PC-9 (cell line): ENCODE measurements around the gene ROR2. TPM values are rescaled to one million over a fixed set of nuclear protein-coding genes. Genes with fewer than 3 reads are reported as not detected.

Experiments
- BruUV-seq: library from RNA; stranded (reverse); fragments of 400-500 nt; replicated peaks from 2 replicates; lab custom pipeline; 2021; lab: Mats Ljungman, UMichigan
- CTCF ChIA-PET: fragments of 300-600 bp; sonication (Branson Sonifier 250); formaldehyde crosslinking; loops from one replicate; lab custom pipeline; 2022; ENCODE audit warnings: antibody characterized with exemption; lab: Charles Lee
- POLR2A ChIA-PET: fragments of 300-600 bp; sonication (Branson Sonifier 250); formaldehyde crosslinking; loops from one replicate; lab custom pipeline; 2022; ENCODE audit warnings: antibody characterized with exemption; ENCODE audit not compliant: unreplicated experiment; lab: Charles Lee
- DNase-seq, 2 experiments: peaks; one replicate each; pipeline versions ENCODE4 v3.0.0 to v3.0.0-alpha.2; 2015 to 2022; ENCODE audit warnings: mixed read lengths in 1 of 2
- H2AFZ ChIP-seq: fragments of 200-600 bp; sonication (generic); 2 replicates; pipeline ENCODE4 v1.8.1; 2017; ENCODE audit warnings: antibody characterized with exemption
- H3F3A ChIP-seq: fragments of 200-600 bp; sonication (generic); 2 replicates; pipeline ENCODE4 v1.8.1; 2017; ENCODE audit warnings: antibody characterized with exemption, mild to moderate bottlenecking, low read depth; ENCODE audit not compliant: insufficient read depth
- H3K27ac ChIP-seq: fragments of 200-600 bp; sonication (generic); 2 replicates; pipeline ENCODE4 v1.6.1; 2016; ENCODE audit warnings: mixed run types
- H3K27me3 ChIP-seq: fragments of 200-600 bp; sonication (generic); 2 replicates; pipeline ENCODE4 v1.6.1; 2016; ENCODE audit warnings: low read depth, mixed run types; ENCODE audit not compliant: insufficient read depth
- H3K36me3 ChIP-seq: fragments of 200-600 bp; sonication (generic); 2 replicates; pipeline ENCODE4 v1.6.1; 2016; ENCODE audit warnings: low read depth, mixed run types
- H3K4me1 ChIP-seq: fragments of 200-600 bp; sonication (generic); replicated peaks from 2 replicates; pipeline ENCODE4 v1.6.1; 2016; ENCODE audit warnings: mixed run types; ENCODE audit not compliant: insufficient read depth
- H3K4me2 ChIP-seq: fragments of 200-600 bp; sonication (generic); 2 replicates; pipeline ENCODE4 v1.6.1; 2017; ENCODE audit warnings: mixed run types
- H3K4me3 ChIP-seq: fragments of 200-600 bp; sonication (generic); 2 replicates; pipeline ENCODE4 v1.6.1; 2016; ENCODE audit warnings: mixed run types
- H3K79me2 ChIP-seq: fragments of 200-600 bp; sonication (generic); 2 replicates; pipeline ENCODE4 v1.6.1; 2017; ENCODE audit warnings: low read depth, mixed run types
- H3K9me2 ChIP-seq: fragments of 200-600 bp; sonication (generic); 2 replicates; pipeline ENCODE4 v1.8.1; 2017; ENCODE audit warnings: mild to moderate bottlenecking; ENCODE audit not compliant: insufficient read depth
- H3K9me3 ChIP-seq: fragments of 200-600 bp; sonication (generic); 2 replicates; pipeline ENCODE4 v1.8.1; 2016; ENCODE audit warnings: low read depth; ENCODE audit not compliant: insufficient read depth
- H4K20me1 ChIP-seq: fragments of 200-600 bp; sonication (generic); 2 replicates; pipeline ENCODE4 v1.8.1; 2017; ENCODE audit not compliant: insufficient read depth
- CTCF ChIP-seq: fragments of 200-600 bp; sonication (generic); conservative IDR thresholded peaks from 2 replicates; pipeline ENCODE4 v1.6.1; 2017; ENCODE audit warnings: mixed run types, antibody characterized with exemption, mild to moderate bottlenecking, moderate library complexity
- EZH2 ChIP-seq: fragments of 200-600 bp; sonication (generic); IDR thresholded peaks from 2 replicates; pipeline ENCODE4 v1.8.0; 2017; ENCODE audit warnings: antibody characterized with exemption, low read depth
- intact Hi-C: fragments of 100-400 bp; cut with micrococcal nuclease; formaldehyde crosslinking; loops from one replicate; pipeline ENCODE4 v1.10.0; 2022; ENCODE audit not compliant: unreplicated experiment
- total RNA-seq: library from RNA; stranded (reverse); gene quantifications from 2 replicates; pipeline ENCODE4 v1.2.3, GENCODE V29; 2021

ROR2 gene
- total RNA-seq, 1 experiment from 2014 or later, result not detected

- ChIA-PET POLR2A (interaction anchor here (0.5 kb wide), 1 partner anchor 69 kb away, joined by 5 read pairs; no protein-coding TSS in a partner anchor), CTCF (no interaction called here)
- H3K4me2 ChIP-seq, result no peak overlapping the region
- no peaks in the 10 kb centered on the region for H3K27me3 ChIP-seq
- intact Hi-C loops, result no loop called here
- no peaks in the 10 kb centered on the region for H3F3A ChIP-seq
- no peak overlapping the region for H3K27ac ChIP-seq
- no peaks in the 10 kb centered on the region for H3K9me3 ChIP-seq
- H3K79me2 ChIP-seq, result no peaks in the 10 kb centered on the region
- no peak overlapping the region for H2AFZ ChIP-seq
- H3K4me1 ChIP-seq, result no peaks in the 10 kb centered on the region
- H3K36me3 ChIP-seq, result no peaks in the 10 kb centered on the region
- no peaks in the 10 kb centered on the region for H3K9me2 ChIP-seq
- H3K4me3 ChIP-seq, result no peak overlapping the region
- TF ChIP-seq CTCF (no peak), EZH2 (no peak)
- DNase-seq, result no peak
- no TSS peak for BruUV-seq
- no peaks in the 10 kb centered on the region for H4K20me1 ChIP-seq
These were observed 294.8 kb downstream of the ROR2 start for GRCh38 chr9:91655215-91655614.

DNA sequence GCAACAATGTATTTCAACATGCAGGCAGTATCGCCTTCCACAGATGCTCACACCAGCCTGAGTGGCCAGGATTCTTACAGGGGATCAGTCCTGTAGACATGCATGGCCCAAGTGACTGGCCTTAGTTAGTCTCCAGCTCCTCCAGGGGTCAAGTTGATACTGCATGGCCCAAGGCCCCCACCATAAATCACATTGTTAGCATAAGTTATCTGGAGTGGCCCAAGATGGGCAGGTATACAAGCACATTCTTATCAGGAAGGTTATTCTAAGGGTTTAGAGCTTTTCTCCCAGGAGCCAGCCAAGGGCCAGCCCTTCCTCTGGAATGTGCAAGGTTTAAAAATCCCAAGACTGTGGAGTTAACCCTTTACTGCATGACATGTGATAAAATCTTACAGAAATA is 295.5 kb downstream of the ROR2 start:
- no peak overlapping the region for H2AFZ ChIP-seq
- H3K9me3 ChIP-seq, result no peaks in the 10 kb centered on the region
- no peaks in the 10 kb centered on the region for H3K79me2 ChIP-seq
- no peak for DNase-seq
- no peaks in the 10 kb centered on the region for H3K9me2 ChIP-seq
- intact Hi-C loops, result no loop called here
- no peak overlapping the region for H3K27ac ChIP-seq
- no peak overlapping the region for H3K4me2 ChIP-seq
- H3K36me3 ChIP-seq, result no peaks in the 10 kb centered on the region
- no peaks in the 10 kb centered on the region for H3F3A ChIP-seq
- ChIA-PET CTCF (no interaction called here), POLR2A (interaction anchor here (0.5 kb wide), 1 partner anchor 68 kb away, joined by 5 read pairs; no protein-coding TSS in a partner anchor)
- TF ChIP-seq CTCF, result no peak
- no peak for TF ChIP-seq EZH2
- H3K27me3 ChIP-seq, result no peaks in the 10 kb centered on the region
- BruUV-seq, result no TSS peak
- no peak overlapping the region for H3K4me3 ChIP-seq
- H3K4me1 ChIP-seq, result no peaks in the 10 kb centered on the region
- H4K20me1 ChIP-seq, result no peaks in the 10 kb centered on the region

- no peaks in the 10 kb centered on the region for H3F3A ChIP-seq
- no peak overlapping the region for H3K27ac ChIP-seq
- TF ChIP-seq EZH2 (no peak), CTCF (no peak)
- no peak overlapping the region for H2AFZ ChIP-seq
- no peaks in the 10 kb centered on the region for H3K9me2 ChIP-seq
- H3K27me3 ChIP-seq, result no peaks in the 10 kb centered on the region
- POLR2A ChIA-PET, result no interaction called here
- H4K20me1 ChIP-seq, result no peaks in the 10 kb centered on the region; the same call in 1 of the 2 replicates
- no peaks in the 10 kb centered on the region for H3K4me1 ChIP-seq
- no peaks in the 10 kb centered on the region for H3K9me3 ChIP-seq
- H3K4me3 ChIP-seq, result no peak overlapping the region
- no peak overlapping the region for H3K4me2 ChIP-seq
- no peak for DNase-seq
- no peaks in the 10 kb centered on the region for H3K79me2 ChIP-seq
- no peaks in the 10 kb centered on the region for H3K36me3 ChIP-seq
- CTCF ChIA-PET, result no interaction called here
- no TSS peak for BruUV-seq
- intact Hi-C loops, result no loop called here
These were observed 302.7 kb downstream of the ROR2 start for GRCh38 chr9:91647371-91647770.
